Osteoblast (primary cell): ENCODE results near the gene DCLK2. TPM values are rescaled to one million over a fixed set of nuclear protein-coding genes. Genes with fewer than 3 reads are reported as not detected.

Experiments used
- DNase-seq: peaks from one replicate; pipeline ENCODE4 v3.0.0; 2011; ENCODE audit warnings: low spot score, mixed read lengths; ENCODE audit not compliant: insufficient read length; ENCODE audit errors: missing footprints
- H2AFZ ChIP-seq: 2 replicates; pipeline ENCODE4 v1.6.0; 2011; ENCODE audit warnings: mild to moderate bottlenecking, low read length
- H3K27ac ChIP-seq: 2 replicates; pipeline ENCODE4 v1.5.1; 2011; ENCODE audit warnings: mild to moderate bottlenecking, low read depth, low read length, moderate library complexity
- H3K27me3 ChIP-seq: 2 replicates; pipeline ENCODE4 v1.6.0; 2012; ENCODE audit warnings: mild to moderate bottlenecking, control low read depth, inconsistent platforms, low read length, moderate library complexity; ENCODE audit not compliant: insufficient read depth
- H3K36me3 ChIP-seq: 2 replicates; pipeline ENCODE4 v1.5.1; 2011; ENCODE audit warnings: mild to moderate bottlenecking, low read length, control low read depth, moderate library complexity; ENCODE audit not compliant: insufficient read depth
- H3K4me1 ChIP-seq: 2 replicates; pipeline ENCODE4 v1.5.1; 2011; ENCODE audit warnings: mild to moderate bottlenecking, low read length, control low read depth, moderate library complexity; ENCODE audit not compliant: insufficient read depth
- H3K4me2 ChIP-seq: 2 replicates; pipeline ENCODE4 v1.6.0; 2011; ENCODE audit warnings: mild to moderate bottlenecking, low read length; ENCODE audit not compliant: insufficient read depth
- H3K4me3 ChIP-seq: fragments of 200-600 bp; sonication (generic); 3 replicates; pipeline ENCODE4 v1.5.1; 2012; ENCODE audit warnings: mild to moderate bottlenecking, low read length, inconsistent platforms; ENCODE audit not compliant: insufficient read depth
- H3K79me2 ChIP-seq: 2 replicates; pipeline ENCODE4 v1.6.0; 2012; ENCODE audit warnings: mild to moderate bottlenecking, low read length, control low read depth, inconsistent platforms; ENCODE audit not compliant: insufficient read depth
- H3K9me3 ChIP-seq: 2 replicates; pipeline ENCODE4 v1.5.1; 2011; ENCODE audit warnings: low read depth, low read length, control low read depth
- H4K20me1 ChIP-seq: 2 replicates; pipeline ENCODE4 v1.6.0; 2012; ENCODE audit warnings: mild to moderate bottlenecking, low read length, control low read depth; ENCODE audit not compliant: insufficient read depth
- CTCF ChIP-seq: IDR thresholded peaks from 2 replicates; pipeline ENCODE4 v1.5.1; 2011; ENCODE audit warnings: mild to moderate bottlenecking, low read depth, low read length, moderate library complexity; ENCODE audit errors: extremely low read depth
- total RNA-seq: library from RNA; depleted of rRNA; stranded (reverse); fragments of >200 nt; gene quantifications from 2 replicates; pipeline ENCODE4 v1.2.3, GENCODE V29; 2012

Gene DCLK2
- total RNA-seq, 1 donor: 11.6 TPM

GRCh38 chr4:150130933-150131332 is 52.7 kb downstream of the DCLK2 start:
- Histone ChIP-seq H3K79me2 (peaks cover 28% of the 10 kb centered on the region), H3K4me1 (peaks cover 57% of the 10 kb centered on the region), H3K27ac (peak overlapping the region; percentile 49), H3K4me2 (no peak overlapping the region), H3K9me3 (no peaks in the 10 kb centered on the region), H3K4me3 (no peak overlapping the region), H4K20me1 (no peaks in the 10 kb centered on the region), H2AFZ (no peak overlapping the region), H3K27me3 (no peaks in the 10 kb centered on the region), H3K36me3 (no peaks in the 10 kb centered on the region)
- no peak for TF ChIP-seq CTCF
- DNase-seq: no peak

- Histone ChIP-seq H4K20me1 (no peaks in the 10 kb centered on the region), H3K27ac (no peak overlapping the region), H3K27me3 (no peaks in the 10 kb centered on the region), H3K4me1 (peaks cover 57% of the 10 kb centered on the region), H3K4me2 (no peak overlapping the region), H3K79me2 (peaks cover 28% of the 10 kb centered on the region), H3K4me3 (no peak overlapping the region), H2AFZ (no peak overlapping the region), H3K36me3 (no peaks in the 10 kb centered on the region), H3K9me3 (no peaks in the 10 kb centered on the region)
- no peak for DNase-seq
- TF ChIP-seq CTCF: no peak
Measured at GRCh38 chr4:150131581-150132228, 53.5 kb downstream of the DCLK2 start.

- DNase-seq: no peak
- Histone ChIP-seq H3K36me3 (no peaks in the 10 kb centered on the region), H3K79me2 (peaks cover 19% of the 10 kb centered on the region), H3K4me2 (no peak overlapping the region), H3K4me3 (no peak overlapping the region), H3K27me3 (no peaks in the 10 kb centered on the region), H4K20me1 (no peaks in the 10 kb centered on the region), H3K27ac (no peak overlapping the region), H3K4me1 (peaks cover 43% of the 10 kb centered on the region), H3K9me3 (no peaks in the 10 kb centered on the region), H2AFZ (no peak overlapping the region)
- no peak for TF ChIP-seq CTCF
Measured at GRCh38 chr4:150133605-150134004, 55.4 kb downstream of the DCLK2 start.

GRCh38 chr4:150135134-150135772 is 57.0 kb downstream of the DCLK2 start:
- H4K20me1 ChIP-seq: no peaks in the 10 kb centered on the region
- H3K4me3 ChIP-seq: no peak overlapping the region
- no peaks in the 10 kb centered on the region for H3K36me3 ChIP-seq
- H3K4me1 ChIP-seq: peaks cover 47% of the 10 kb centered on the region
- no peaks in the 10 kb centered on the region for H3K27me3 ChIP-seq
- no peaks in the 10 kb centered on the region for H3K9me3 ChIP-seq
- no peak for TF ChIP-seq CTCF
- peaks cover 19% of the 10 kb centered on the region for H3K79me2 ChIP-seq
- no peak overlapping the region for H3K4me2 ChIP-seq
- DNase-seq: no peak
- H2AFZ ChIP-seq: no peak overlapping the region
- peak overlapping the region; percentile 29 for H3K27ac ChIP-seq
